GM18909 (cell line): Measurements from ENCODE around the gene GTSE1.

Source experiments
- ATAC-seq: cut with Tn5 transposase; IDR thresholded peaks from one replicate; pipeline ENCODE4 v1.9.1; 2021; ENCODE audit warnings: mild to moderate bottlenecking; ENCODE audit not compliant: unreplicated experiment, poor library complexity

The GTSE1 gene

DNA sequence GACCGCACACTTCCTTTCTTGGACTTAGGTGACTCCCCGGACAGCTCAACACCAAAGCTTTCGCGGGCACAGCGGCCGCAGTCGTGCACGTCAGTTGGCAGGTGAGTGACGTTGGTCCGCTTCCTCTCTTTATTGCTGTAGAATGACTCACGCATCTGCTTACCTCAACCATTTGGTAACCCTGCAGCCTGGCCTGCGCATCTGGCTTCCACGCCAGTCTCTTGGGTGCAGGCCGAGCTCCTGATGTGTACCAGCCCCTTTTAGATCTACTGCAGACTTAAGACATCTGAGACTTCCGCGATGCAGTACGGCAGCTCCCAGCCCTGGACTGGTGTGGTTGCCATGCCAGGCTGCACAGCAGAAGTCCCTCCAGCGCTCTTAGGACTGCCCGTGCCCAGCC lies 26.5 kb downstream of the GTSE1 start:
- ATAC-seq = no peak

DNA sequence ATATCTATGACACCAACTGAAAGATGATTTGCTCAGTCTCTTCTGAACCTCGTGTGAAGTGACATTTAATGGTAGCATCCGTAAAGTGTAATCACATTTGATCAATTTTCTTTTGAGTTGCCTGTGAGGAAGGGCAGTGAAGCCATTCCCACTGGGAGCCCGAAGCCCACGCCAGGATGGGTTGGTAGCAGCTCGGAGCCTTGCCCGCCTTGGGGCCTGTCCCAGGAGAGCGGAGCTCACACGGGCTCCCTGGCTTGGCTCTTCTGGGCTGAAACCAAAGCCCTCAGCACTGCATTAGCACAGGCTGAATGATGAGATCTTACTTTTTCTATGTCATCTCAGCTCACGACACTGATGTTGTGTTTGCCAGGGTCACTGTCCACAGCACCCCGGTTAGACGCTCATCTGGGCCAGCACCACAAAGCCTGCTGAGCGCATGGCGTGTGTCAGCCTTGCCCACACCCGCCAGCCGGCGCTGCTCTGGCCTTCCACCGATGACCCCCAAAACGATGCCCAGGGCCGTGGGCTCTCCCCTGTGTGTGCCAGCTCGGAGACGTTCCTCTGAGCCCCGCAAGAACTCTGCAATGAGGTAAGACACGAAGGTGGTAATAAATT lies 29.5 kb downstream of the GTSE1 start:
- ATAC-seq = no peak

DNA sequence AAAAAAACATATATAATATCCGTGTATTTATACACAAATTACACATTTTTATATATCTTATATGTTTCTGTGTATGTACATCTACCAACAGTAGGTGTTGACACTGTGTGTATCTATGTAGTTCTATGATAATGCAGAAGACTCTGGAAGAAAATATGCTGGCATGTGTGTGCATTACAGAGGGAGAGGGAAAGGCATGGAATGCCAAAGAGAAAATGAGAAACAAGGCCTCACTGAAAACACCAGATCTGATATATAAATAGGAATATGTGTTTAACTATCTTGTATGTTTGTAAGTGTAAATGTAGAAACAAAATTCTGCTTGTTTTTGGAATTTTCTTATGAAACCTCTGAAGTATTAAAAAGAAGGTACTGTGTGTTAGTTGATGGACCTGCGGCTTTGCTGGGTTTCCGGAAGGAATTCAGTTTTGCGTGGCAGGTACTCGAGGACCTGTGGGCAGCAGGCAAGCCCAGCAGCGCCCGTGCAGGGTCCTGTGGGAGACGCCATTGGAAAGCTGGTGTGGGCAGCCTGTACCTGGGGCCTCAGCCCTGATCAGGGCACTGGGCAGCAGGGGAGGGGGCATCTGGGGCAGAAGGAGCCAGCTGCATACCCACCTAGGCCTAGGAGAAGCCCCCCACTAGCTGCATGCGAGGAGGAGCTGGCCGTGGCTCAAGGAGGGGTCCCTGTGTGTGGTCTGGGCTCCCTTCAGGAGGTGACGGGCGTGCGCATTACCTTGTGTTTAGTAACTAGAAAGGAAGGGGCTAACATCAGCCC lies 31.2 kb downstream of the GTSE1 start:
- no peak for ATAC-seq

DNA sequence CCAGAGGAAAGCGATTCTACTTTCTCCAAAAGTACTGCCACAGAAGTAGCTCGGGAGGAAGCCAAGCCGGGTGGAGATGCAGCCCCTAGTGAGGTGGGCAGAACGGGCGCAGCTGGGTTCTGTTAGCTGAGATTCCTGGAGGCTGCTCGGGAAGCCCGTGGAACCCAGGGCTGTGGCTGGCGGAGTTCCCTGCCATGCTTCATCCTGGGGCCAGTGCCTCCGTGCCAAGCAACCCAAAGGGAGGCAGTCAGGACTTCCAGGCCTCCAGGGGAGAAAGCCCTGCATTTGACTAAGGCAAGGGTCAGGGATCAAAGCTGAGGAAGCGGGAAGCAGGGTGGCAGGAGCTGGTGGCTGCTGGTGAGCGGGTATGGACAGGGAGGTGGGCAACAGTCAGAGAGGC lies 32.1 kb downstream of the GTSE1 start:
- ATAC-seq = no peak

DNA sequence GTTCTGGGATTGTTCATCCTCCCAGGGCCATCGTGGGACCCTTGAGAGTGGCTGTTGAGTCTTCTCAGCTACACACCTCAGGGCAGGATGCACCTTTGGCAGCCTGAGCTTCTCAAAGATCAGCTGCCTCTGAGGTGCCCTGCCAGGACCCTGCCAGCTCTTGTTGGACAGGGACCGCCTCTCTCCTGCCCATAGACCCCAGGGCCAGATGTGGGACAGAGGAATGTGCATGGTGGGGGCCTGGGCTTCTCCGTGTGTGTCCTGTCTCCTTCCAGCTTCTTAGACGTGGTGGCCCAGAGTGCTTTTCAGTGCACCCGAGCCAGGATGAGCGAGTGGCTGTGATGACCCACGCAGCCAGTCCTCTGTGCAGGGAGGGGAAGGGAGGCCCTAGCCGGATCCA lies 32.9 kb downstream of the GTSE1 start:
- no peak for ATAC-seq

DNA sequence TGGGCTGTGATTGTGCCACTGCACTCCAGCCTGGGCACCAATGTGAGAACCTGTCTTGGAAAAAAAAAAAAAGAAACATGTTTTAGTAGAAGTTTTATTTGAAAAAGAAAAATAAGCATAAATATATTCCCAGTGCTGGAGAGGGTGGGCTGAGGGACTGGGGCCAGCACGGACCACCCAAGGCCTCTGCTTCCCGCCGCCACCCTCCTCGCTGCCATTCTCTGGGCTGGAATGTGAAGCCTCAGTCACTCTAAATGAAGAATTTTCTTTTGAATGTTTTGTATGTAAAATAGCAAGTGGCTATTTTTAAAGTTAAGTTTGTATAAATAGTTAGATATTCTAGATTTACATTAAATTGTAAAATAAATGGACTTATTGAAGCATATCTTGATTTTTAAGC lies 33.8 kb downstream of the GTSE1 start:
- ATAC-seq = no peak

DNA sequence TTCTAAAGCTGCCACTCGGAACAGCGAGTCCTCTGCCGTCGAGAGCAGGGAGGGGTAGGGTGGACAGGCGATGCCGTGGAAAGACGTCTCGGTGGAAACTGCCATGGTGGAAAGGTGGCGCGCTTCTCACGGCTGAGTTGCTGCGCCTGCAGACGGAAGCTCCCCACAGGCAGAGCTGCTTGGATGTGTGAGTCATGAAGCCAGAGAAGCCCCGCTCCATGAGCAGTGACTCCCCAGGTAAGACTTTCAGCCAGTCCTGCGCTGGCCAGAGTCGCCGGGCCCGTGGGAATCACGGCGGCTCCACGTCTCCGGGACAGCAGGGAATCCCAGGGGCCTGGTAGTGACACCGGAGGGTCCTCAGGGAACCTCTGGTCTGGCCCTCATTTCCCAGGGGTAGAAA lies 34.8 kb downstream of the GTSE1 start:
- ATAC-seq = no peak

DNA sequence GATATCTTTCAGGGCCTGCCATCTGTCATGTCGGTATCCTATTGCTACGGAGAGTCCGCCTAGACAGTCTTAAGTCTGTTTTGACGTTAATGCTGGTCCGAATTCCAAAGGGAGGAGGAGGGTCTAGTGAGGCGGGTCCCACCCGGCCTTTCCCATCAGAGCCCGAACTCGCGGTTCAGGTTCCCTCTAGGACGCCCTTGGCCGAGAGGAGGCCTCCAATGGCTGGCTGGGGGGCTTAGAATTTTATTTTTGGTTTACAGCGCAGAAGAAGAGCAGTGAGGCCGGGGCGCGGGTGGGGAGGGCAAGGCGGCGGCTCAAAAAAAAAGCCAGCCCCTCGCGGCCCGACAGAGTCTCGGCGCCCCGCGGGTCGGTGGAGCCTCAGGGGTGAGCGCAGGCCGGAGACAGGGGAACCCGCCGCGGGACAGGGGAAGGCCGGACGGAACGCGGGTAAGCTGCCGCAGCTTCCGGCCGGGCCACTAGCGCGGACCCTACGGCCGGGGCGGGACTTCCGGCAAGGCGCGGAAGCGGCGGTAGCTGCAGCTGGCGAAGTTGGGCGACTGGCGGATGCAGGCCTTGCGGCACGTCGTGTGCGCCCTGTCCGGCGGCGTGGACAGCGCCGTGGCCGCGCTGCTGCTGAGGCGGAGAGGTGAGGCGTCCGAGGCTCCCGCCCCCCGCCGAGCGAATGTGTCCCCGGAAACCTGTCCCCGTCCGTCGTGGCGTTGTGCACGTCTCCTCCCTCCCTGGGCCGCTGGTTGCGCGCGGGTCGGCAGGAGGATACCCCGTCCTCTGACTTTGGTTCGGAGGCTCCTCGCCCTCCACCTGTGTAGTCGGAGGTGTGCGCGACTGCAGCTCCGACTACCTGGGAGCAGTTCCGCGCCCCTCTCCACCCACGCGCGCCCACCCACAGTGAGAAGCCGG lies 38.8 kb downstream of the GTSE1 start, which contains the start of gene TRMU:
TSS of gene TRMU (plus strand) at position 514 of the 918 bp plus-strand sequence. CDS start at position 565, 51 bp downstream.
- ATAC-seq = peak; percentile 82

DNA sequence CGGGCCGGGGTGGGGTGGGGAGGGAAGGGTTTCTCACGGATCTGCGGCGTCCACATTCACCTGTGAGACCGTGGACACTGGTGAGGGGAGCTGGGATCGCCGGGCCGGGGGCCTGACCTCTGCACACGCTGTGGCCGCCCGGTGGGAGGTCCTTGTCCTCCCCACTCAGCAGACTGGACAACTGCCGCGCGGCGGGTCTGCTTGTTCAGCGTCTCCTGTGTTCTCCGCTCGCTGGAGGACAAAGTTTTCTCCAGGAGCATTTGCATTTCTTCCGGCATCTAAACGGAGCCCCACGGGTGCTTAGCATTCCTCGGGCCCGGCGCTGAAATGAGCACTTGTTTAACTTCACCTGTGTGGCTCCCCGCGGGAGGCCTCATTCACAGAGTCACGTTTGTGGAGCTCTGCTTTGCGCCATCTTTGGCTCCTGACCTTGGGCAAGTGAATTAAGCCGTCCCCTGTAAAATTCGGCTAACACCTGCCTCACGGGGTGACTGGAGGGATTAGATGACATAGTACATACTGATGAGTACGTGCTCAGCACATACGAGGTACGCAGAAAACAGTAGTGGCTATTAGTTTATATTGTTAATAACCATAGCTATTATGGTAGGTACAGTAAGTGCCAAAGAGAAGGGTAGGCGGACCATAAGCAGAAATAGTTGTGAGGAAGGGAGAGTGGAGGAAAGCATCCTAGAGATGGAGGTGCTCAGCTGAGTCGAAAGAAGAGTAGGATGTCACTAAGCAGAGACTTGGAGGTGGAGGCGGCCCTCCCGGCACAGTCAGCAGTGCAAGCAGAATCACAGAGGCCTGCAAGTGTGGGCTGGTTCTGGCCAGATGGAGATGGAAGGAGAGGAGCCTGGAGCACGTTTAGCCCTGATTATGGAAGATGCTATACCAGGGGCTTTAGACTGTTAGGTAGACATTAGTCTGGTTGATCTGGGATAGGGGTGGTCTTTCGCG lies 39.7 kb downstream of the GTSE1 start:
- ATAC-seq = peak; percentile 24

DNA sequence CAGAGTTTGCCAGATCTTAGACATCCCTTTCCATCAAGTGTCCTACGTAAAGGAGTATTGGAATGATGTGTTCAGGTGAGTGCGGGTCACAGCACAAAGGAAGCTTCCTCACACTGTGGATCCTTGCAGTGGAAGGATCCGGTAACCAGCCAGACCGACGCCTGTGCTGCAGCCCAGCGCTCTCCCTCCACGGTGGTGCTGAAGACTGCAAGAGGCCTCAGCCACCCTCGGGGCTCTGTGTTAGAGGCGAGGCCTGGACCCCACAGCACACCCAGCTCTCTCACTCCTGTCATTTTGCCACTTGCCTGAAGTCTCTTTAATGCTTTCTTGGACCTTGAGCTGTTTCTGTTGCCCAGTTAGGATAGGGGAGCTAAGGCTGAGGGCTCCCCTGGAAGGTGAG lies 41.2 kb downstream of the GTSE1 start:
- no peak for ATAC-seq

DNA sequence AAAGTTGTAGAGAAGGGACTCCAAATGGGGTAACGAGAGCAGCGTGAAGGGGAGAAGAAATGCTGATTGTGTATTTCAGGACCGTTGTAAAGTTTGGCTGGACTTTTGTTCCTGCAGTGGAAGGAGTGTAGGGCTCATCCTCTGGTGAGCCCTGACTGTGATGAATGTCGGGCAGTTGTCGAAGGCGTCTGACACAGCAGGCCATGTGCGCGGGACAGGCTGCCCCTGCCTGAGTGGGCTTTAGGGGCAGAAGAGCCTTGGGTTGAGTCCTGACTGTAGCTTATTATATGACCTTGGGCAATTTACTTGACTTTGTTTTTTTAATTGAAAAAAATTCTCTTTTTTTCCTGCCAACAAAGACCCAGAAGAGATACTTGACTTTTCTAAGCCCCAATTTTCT lies 42.0 kb downstream of the GTSE1 start:
- ATAC-seq = no peak

DNA sequence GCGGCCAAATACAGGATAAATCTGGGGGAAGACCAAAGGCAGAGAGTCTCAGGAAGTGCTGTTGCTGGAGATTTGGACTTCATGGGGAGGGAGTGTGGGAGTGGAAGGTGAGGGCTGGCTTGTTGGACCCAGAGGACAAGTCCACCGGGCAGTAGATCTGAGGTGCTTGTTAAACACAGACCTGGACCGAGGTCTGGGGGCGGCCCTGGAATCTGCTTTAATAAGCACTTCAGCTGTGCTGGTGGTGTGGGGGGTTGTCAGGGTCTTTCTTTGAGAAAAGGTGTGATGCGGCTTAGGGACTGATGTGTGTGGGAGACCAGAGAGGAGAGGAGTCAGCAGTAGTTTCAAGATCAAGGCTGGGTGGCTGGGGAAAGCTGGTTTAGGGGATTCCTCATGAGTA lies 43.3 kb downstream of the GTSE1 start:
- no peak for ATAC-seq

DNA sequence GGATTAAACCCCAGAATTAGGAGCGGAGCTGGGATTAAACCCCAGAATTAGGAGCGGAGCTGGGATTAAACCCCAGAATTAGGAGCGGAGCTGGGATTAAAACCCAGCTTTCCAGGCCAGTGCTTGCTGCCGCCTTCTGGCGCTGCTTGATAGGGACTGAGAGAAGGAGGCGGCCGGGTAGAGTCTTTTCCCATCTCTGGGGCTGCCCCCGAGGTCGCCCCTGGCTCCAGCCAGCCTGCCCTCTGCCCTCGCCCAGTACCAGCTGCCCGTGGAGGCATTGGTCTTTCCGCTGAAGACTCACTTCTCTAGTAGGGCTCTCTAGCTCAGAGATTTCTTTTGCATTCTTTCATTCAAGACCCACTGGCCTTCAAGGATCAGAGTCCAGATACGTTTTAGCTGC lies 44.0 kb downstream of the GTSE1 start:
- no peak for ATAC-seq

DNA sequence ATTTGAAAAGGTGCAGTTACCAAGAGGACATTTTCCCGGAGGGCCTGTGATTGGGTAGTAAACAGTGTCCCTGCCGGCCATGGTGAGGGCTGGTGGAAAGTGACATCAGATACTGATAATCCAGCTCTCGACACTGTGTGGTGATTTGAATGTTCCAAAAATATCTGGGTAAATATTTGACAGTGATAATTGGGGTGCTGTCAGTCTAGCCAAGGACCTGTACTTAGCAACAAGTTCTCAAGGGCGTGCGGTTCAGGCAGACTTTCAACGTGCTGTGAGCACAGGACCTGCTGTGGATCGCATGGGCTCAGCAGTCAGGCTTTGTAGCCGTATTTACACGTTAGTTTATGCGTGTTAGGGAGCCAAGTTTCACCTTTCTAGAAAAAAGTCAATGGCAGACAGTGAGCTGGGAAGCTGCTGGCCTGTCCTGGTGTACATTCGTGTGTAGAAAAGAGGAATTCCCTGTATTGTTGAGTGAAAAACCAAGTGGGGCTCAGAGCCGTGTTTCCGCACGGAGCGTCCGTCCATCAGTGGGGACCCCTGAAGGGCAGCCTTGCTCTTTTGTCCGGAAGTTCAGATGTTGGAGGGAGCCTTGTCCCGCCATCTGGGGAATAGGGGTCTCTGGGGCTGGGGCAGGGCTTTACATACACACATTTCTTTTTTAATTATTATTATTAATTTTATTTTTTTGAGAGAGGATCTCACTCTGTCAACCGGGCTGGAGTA lies 50.2 kb downstream of the GTSE1 start:
- ATAC-seq = no peak

DNA sequence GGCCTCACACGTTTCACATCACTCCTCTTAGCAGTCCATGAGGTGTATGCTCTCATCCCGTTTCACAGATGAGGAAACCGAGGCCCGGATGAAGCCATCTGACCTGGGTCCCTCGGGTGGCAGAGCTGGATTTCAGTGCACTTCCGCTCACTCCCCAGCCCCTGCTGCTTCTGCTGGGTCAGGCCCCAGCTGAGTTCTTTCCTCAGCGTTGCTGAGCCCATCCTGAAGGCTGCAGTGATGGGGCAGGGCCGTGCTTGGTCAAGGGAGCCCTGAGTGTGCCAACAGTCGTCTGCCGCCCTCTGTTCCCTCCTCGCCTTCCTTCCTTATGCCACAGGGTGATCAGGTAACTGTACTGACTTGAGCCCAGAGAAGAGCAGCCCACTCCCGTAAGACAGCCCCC lies 51.0 kb downstream of the GTSE1 start:
- ATAC-seq = no peak

DNA sequence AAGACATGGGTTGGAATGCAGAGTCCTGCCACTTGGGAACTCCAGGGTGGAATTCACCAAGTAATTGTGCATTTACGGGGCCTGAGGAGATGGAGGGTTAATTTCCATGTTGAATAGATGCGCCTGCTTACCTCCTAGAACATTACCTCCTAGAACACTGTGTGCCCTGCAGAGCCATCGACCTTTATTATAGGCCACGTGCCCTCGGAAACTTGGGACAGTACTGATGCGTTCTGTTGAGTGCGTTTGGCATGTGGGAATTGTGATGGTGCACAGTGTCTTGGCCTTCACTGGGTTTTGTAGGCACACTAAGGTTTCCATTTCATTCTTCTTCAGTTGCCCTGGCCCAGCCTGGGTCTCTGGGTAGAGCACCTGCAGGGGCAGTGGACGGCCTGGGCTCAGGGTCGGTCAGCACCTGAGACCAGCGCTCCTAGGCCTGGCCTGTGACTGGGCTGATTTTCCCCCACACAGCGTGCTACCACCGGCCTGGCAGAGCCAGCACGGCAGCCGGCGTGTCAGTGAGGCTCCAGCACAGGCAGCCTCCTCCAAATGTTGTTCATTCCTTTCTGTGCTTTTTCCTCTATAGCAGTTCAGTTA lies 51.5 kb downstream of the GTSE1 start:
- ATAC-seq = no peak

DNA sequence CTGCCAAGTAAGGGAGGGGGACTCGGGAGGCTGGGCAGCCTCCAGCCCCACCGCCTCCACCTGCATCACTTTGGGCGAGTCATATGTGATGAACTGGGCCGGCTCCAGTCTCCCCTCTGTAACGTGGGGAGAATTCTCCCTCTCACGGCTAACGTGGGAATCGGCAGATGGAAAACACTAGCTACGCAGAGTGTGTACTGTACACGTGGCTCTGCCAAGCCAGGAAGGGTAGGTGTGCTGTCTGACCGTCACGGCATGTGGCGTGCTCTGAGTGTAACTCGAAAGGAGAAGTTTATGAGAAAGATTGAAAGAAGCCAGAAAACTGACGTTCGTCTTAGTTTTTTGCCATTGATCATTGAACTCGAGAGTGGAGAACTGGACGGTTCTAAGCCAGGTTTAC lies 52.6 kb downstream of the GTSE1 start:
- no peak for ATAC-seq

DNA sequence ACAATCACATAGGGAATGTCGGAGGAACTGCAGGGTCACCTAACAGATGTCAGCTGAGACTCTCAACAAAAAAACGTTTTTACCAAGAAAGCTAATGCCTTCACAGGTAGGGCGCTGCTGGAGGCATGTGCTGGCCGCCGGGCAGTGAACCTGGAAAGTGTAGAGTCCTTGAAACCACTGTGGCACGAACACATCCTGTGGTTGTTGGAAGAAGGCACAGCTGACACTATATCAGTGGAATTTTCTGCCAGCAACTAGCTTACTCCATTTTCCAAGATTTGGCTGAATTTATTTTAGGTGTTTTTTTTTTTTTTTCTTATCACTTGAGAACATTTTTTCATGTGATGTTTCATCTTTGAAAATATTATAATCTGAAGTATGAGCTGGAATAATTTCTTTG lies 53.0 kb downstream of the GTSE1 start:
- ATAC-seq = no peak

DNA sequence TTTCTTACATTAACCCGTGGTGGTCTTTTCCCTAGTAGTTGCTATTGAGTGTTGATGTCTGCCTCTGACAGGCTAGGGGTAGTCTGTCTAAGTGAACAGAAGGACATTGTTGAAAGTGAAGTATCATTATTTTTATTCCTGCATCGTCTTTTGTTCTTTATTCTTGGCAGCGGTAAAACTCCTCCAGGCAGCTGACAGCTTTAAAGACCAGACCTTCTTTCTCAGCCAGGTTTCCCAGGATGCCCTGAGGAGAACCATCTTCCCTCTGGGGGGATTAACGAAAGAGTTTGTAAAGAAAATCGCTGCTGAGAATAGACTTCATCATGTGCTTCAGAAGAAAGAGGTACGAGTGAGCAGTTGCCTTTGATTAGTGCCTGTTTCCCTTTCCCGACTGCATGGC lies 53.5 kb downstream of the GTSE1 start:
- no peak for ATAC-seq
